HepG2 (cell line): ENCODE data around the gene ANAPC10. TPM values are rescaled to one million over a fixed set of nuclear protein-coding genes. Genes with fewer than 3 reads are reported as not detected.

ENCODE experiments used
- ATAC-seq: fragments of 200-7000 bp; cut with Tn5 transposase; 3 replicates; pipeline ENCODE4 v1.9.1; 2020; ENCODE audit warnings: mild to moderate bottlenecking, moderate library complexity
- BruUV-seq: library from RNA; stranded (reverse); fragments of 400-500 nt; replicated peaks from 2 replicates; lab custom pipeline; 2021; lab: Mats Ljungman, UMichigan
- CTCF ChIA-PET: fragments of 300-600 bp; formaldehyde crosslinking; extraction: SDS; loops from one replicate; lab custom pipeline; 2021; ENCODE audit warnings: low total read pairs, inconsistent platforms, low intra/inter-chr PET ratio; lab: Yijun Ruan, JAX
- POLR2A ChIA-PET: fragments of 350-600 bp; sonication (Branson Sonifier 250); formaldehyde crosslinking; loops from one replicate; lab custom pipeline; 2020; ENCODE audit warnings: antibody characterized with exemption, inconsistent platforms; lab: Yijun Ruan, JAX
- DNase-seq: peaks from one replicate; pipeline ENCODE4 v3.0.0-alpha.2; 2015; ENCODE audit warnings: low spot score
- FAIRE-seq: peaks from 3 replicates; lab custom pipeline; 2011; peaks lifted over from hg19 to GRCh38; lab: Jason Lieb, UNC
- H2AFZ ChIP-seq: one replicate; pipeline ENCODE4 v1.6.1; 2011; ENCODE audit warnings: low read length, inconsistent platforms
- H3K27ac ChIP-seq: fragments of 300-600 bp; 3 replicates; pipeline ENCODE4 v1.8.0; 2011; ENCODE audit warnings: mixed run types, mild to moderate bottlenecking, mixed read lengths, low read length, inconsistent platforms; ENCODE audit not compliant: insufficient read depth; ENCODE audit errors: extremely low read length
- H3K27me3 ChIP-seq, 2 experiments: fragments of 200-600 bp in 1 of 2; 2 replicates in 1 of 2; 3 replicates in 1 of 2; pipeline versions ENCODE4 v1.6.0 to v1.8.0; 2011; ENCODE audit warnings: low read length in 2 of 2, mild to moderate bottlenecking in 2 of 2, moderate library complexity in 2 of 2, inconsistent platforms in 1 of 2; ENCODE audit not compliant: insufficient read depth in 2 of 2, control insufficient read depth in 1 of 2
- H3K36me3 ChIP-seq, 2 experiments: fragments of 200-600 bp in 1 of 2; replicated peaks in 1 of 2; 2 replicates in 1 of 2; 3 replicates in 1 of 2; pipeline versions ENCODE4 v1.5.1 to v1.8.0; 2011; ENCODE audit warnings: low read length in 2 of 2, inconsistent platforms in 1 of 2; ENCODE audit not compliant: insufficient read depth in 2 of 2, control insufficient read depth in 1 of 2
- H3K4me1 ChIP-seq: 2 replicates; pipeline ENCODE4 v1.5.1; 2012; ENCODE audit warnings: low read length, inconsistent platforms; ENCODE audit not compliant: insufficient read depth
- H3K4me2 ChIP-seq: 2 replicates; pipeline ENCODE4 v1.6.0; 2011; ENCODE audit warnings: low read depth, low read length, inconsistent platforms
- H3K4me3 ChIP-seq, 3 experiments: fragments of 200-600 bp in 1 of 3; sonication (generic), shearing (Covaris generic) in 1 of 3; replicated peaks in 1 of 3; 2 replicates each; pipeline ENCODE4 v1.5.1; 2011 to 2016; ENCODE audit warnings: low read length in 3 of 3, inconsistent platforms in 2 of 3, low read depth in 2 of 3, mild to moderate bottlenecking in 2 of 3, control low read depth in 1 of 3, mixed read lengths in 1 of 3; ENCODE audit not compliant: insufficient read depth in 1 of 3
- H3K79me2 ChIP-seq: one replicate; pipeline ENCODE4 v1.6.1; 2011; ENCODE audit warnings: low read length, inconsistent platforms; ENCODE audit not compliant: insufficient read depth
- H3K9ac ChIP-seq: 2 replicates; pipeline ENCODE4 v1.6.0; 2011; ENCODE audit warnings: mild to moderate bottlenecking, low read depth, low read length, inconsistent platforms; ENCODE audit not compliant: insufficient read depth
- H3K9me3 ChIP-seq: 2 replicates; pipeline ENCODE4 v1.5.1; 2012; ENCODE audit warnings: mild to moderate bottlenecking, low read length
- H4K20me1 ChIP-seq: 2 replicates; pipeline ENCODE4 v1.6.0; 2011; ENCODE audit warnings: inconsistent platforms, mild to moderate bottlenecking, low read length, moderate library complexity; ENCODE audit not compliant: insufficient read depth
- MAZ ChIP-seq, 2 experiments: sonication (generic) in 1 of 2; formaldehyde crosslinking in 1 of 2; IDR thresholded peaks; 2 replicates each; pipeline versions ENCODE4 v1.5.0 to v1.6.1; 2012 to 2020; ENCODE audit warnings: low read depth in 2 of 2, mild to moderate bottlenecking in 2 of 2, borderline replicate concordance in 1 of 2, improper control_type of control experiment in 1 of 2, low read length in 1 of 2, missing genetic modification reagents in 1 of 2, moderate library complexity in 1 of 2
- NFKBIZ ChIP-seq: IDR thresholded peaks from 2 replicates; pipeline ENCODE4 v1.6.1; 2018; ENCODE audit warnings: missing genetic modification reagents, missing compliant biosample characterization
- PCBP2 ChIP-seq: fragments of 200-400 bp; formaldehyde crosslinking; optimal IDR thresholded peaks from 2 replicates; pipeline ENCODE3; 2018; ENCODE audit warnings: low read length, low read depth; ENCODE audit not compliant: poor library complexity, severe bottlenecking
- ZNF224 ChIP-seq: sonication (generic); formaldehyde crosslinking; IDR thresholded peaks from 2 replicates; pipeline ENCODE4 v1.5.0; 2020; ENCODE audit warnings: mild to moderate bottlenecking, missing genetic modification reagents
- ZNF589 ChIP-seq: sonication (generic); formaldehyde crosslinking; conservative IDR thresholded peaks from 2 replicates; pipeline ENCODE4 v1.8.0; 2022; ENCODE audit warnings: mild to moderate bottlenecking, moderate library complexity, missing genetic modification reagents
- ZNF709 ChIP-seq: sonication (generic); formaldehyde crosslinking; IDR thresholded peaks from 2 replicates; pipeline ENCODE4 v1.5.0; 2020; ENCODE audit warnings: mild to moderate bottlenecking, missing genetic modification reagents
- ZSCAN12 ChIP-seq: sonication (generic); formaldehyde crosslinking; IDR thresholded peaks from 2 replicates; pipeline ENCODE4 v1.9.0; 2021; ENCODE audit warnings: mild to moderate bottlenecking, missing genetic modification reagents
- WGBS: methylation state at CpG from one replicate; pipeline ENCODE4 v1.1.6; 2017; ENCODE audit warnings: low lambda C conversion rate; 5-methylcytosine and 5-hydroxymethylcytosine counted together
- in situ Hi-C: cut with HindIII; loops from 2 replicates; pipeline ENCODE4 v1.10.0; 2017; ENCODE audit warnings: low pct_unique_long_range_greater_than_20kb; ENCODE audit not compliant: extremely low pct_ligation_motif_present
- intact Hi-C: fragments of 100-400 bp; cut with micrococcal nuclease; formaldehyde crosslinking; loops from one replicate; pipeline ENCODE4 v1.10.0; 2022; ENCODE audit not compliant: unreplicated experiment
- polyA plus RNA-seq, 8 experiments: library from polyadenylated mRNA; depleted of rRNA in 3 of 8; stranded (reverse) in 7 of 8; unstranded in 1 of 8; fragments of >200 nt; fragmentation: Illumina TruSeq in 4 of 8; extraction: Trizol in 4 of 8; gene quantifications; 2 replicates each; pipeline versions ENCODE4 v1.2.1 to v1.2.3, GENCODE V29; 2011 to 2016; ENCODE audit warnings: low read depth in 4 of 8, missing spikeins in 1 of 8, mixed read lengths in 1 of 8; ENCODE audit not compliant: insufficient read depth in 1 of 8
- total RNA-seq, 5 experiments: library from RNA; depleted of rRNA; stranded (reverse); fragments of >200 nt; fragmentation: Illumina TruSeq; extraction: Trizol; gene quantifications; 2 replicates each; pipeline ENCODE4 v1.2.3, GENCODE V29; 2016; ENCODE audit warnings: low read depth in 1 of 5
- TF ChIP-seq, protein P1 (sequence below): sonication (generic); formaldehyde crosslinking; IDR thresholded peaks from 2 replicates; pipeline ENCODE4 v1.8.0; 2022; ENCODE audit warnings: low read depth, missing genetic modification reagents
- TF ChIP-seq, protein P2 (sequence below): sonication (generic); formaldehyde crosslinking; IDR thresholded peaks from 2 replicates; pipeline ENCODE4 v1.8.1; 2023; ENCODE audit warnings: mild to moderate bottlenecking, missing genetic modification reagents, borderline replicate concordance
- TF ChIP-seq, protein P3 (sequence below): sonication (generic); formaldehyde crosslinking; IDR thresholded peaks from 2 replicates; pipeline ENCODE4 v1.4.0; 2020; ENCODE audit warnings: missing genetic modification reagents
- TF ChIP-seq, protein P4 (sequence below): IDR thresholded peaks from 2 replicates; pipeline ENCODE4 v1.6.1; 2012; ENCODE audit warnings: inconsistent platforms
- TF ChIP-seq, protein P5 (sequence below): sonication (generic); formaldehyde crosslinking; IDR thresholded peaks from 2 replicates; pipeline ENCODE4 v1.9.0; 2021; ENCODE audit warnings: missing genetic modification reagents, mild to moderate bottlenecking, borderline replicate concordance

The ANAPC10 gene
- total and polyA plus RNA-seq, 2 of the 13 experiments (the other 11 are each of a cell fraction or from before 2014, with no cell fraction given): 21.9 to 32.7 TPM

DNA sequence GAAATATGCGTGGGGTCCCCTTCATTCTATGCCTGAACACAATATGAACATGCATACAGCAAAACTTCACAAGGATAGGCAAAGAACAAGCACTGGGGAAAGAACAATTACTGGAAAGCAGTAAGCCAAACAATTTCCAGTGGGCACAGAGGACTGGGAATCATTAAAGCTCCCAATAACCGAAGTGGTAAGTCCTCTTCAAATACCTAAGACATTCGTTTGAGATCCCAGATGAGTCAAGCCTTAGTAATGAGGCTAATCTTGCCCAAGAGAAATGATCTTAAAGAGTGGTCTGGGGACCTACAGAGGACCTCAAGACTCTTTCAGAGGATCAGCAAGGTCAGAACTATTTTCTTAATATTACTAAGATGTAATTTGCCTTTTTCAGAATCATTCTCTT, 28.6 kb downstream of the ANAPC10 start:
- POLR2A ChIA-PET: no interaction called here
- ATAC-seq (no peak), FAIRE-seq (no peak), DNase-seq (no peak)
- Histone ChIP-seq H3K9me3 (no peaks in the 10 kb centered on the region), H4K20me1 (no peaks in the 10 kb centered on the region; the same call in 1 of the 2 replicates), H2AFZ (no peak overlapping the region), H3K36me3 (peaks cover 0 to 8% of the 10 kb centered on the region in 2 experiments; a peak in 1 of 5 replicates), H3K27me3 (no peaks in the 10 kb centered on the region), H3K4me1 (peaks cover 9% of the 10 kb centered on the region; the same call in 1 of the 2 replicates), H3K9ac (no peak overlapping the region), H3K79me2 (no peaks in the 10 kb centered on the region), H3K27ac (no peak overlapping the region), H3K4me3 (no peak overlapping the region), H3K4me2 (no peak overlapping the region)
- no peak for TF ChIP-seq ZNF589
- CTCF ChIA-PET: no interaction called here
- no TSS peak for BruUV-seq
- intact Hi-C loops (no loop called here), in situ Hi-C loops (loop anchor here (10.0 kb wide), 1 partner anchor 895 kb away; no protein-coding TSS in a partner anchor)
- 96% methylated on average over 3 of the region's 3 CpGs for WGBS

DNA sequence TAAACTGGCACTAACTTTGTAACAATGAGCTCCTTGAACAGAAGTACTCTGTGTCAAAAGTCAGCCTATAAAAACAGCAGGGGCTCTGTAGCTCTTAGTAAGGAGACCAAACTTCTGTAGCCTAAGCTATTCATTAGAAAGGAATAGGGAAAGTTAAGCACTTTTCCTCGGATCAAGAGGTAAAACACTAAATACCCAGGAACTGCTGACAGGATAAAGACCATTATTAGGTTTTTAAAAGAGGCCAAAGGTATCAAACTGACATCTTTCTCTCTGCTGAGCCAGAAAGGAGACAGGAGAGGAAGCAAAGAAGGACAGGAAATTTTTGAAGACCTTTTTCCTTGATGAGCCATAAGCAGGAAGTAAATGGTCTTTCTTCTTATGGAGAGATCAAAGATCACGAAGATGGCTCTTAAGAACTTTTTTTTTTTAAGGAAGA, 31.9 kb downstream of the ANAPC10 start:
- Histone ChIP-seq H3K9ac (no peak overlapping the region), H2AFZ (no peak overlapping the region), H3K27me3 (no peaks in the 10 kb centered on the region), H4K20me1 (no peaks in the 10 kb centered on the region; the same call in 1 of the 2 replicates), H3K27ac (no peak overlapping the region), H3K4me1 (peaks cover 9% of the 10 kb centered on the region; the same call in 1 of the 2 replicates), H3K9me3 (no peaks in the 10 kb centered on the region), H3K79me2 (no peaks in the 10 kb centered on the region), H3K4me3 (no peak overlapping the region), H3K36me3 (peaks cover 0 to 8% of the 10 kb centered on the region in 2 experiments; a peak in 2 of 5 replicates), H3K4me2 (no peak overlapping the region)
- in situ Hi-C loops: loop anchor here (10.0 kb wide), 1 partner anchor 891 kb away; no protein-coding TSS in a partner anchor
- ChIA-PET CTCF (no interaction called here), POLR2A (no interaction called here)
- FAIRE-seq (no peak), ATAC-seq (no peak), DNase-seq (no peak)
- WGBS: 85% methylated on average over 2 of the region's 2 CpGs
- intact Hi-C loops: no loop called here
- BruUV-seq: no TSS peak
- TF ChIP-seq ZSCAN12 (CRISPR knock-in tag) (no peak), PCBP2 (no peak), NFKBIZ (CRISPR knock-in tag) (no peak), ZNF224 (CRISPR knock-in tag) (no peak), ZNF709 (no peak), MAZ (IDR thresholded peaks at IDR 0.05; ENCODE audit: borderline replicate concordance, low read depth, low read length) (no peak), MAZ (CRISPR knock-in tag; IDR thresholded peaks at IDR 0.05; ENCODE audit: low read depth) (no peak)
- TF ChIP-seq, protein P1, sequence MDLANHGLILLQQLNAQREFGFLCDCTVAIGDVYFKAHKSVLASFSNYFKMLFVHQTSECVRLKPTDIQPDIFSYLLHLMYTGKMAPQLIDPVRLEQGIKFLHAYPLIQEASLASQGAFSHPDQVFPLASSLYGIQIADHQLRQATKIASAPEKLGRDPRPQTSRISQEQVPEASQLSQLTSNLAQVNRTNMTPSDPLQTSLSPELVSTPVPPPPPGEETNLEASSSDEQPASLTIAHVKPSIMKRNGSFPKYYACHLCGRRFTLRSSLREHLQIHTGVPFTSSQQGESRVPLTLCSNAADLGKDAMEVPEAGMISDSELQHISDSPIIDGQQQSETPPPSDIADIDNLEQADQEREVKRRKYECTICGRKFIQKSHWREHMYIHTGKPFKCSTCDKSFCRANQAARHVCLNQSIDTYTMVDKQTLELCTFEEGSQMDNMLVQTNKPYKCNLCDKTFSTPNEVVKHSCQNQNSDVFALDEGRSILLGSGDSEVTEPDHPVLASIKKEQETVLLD (CRISPR knock-in tag): no peak
- TF ChIP-seq, protein P2, sequence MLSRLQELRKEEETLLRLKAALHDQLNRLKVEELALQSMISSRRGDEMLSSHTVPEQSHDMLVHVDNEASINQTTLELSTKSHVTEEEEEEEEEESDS (CRISPR knock-in tag): no peak
- TF ChIP-seq, protein P3, sequence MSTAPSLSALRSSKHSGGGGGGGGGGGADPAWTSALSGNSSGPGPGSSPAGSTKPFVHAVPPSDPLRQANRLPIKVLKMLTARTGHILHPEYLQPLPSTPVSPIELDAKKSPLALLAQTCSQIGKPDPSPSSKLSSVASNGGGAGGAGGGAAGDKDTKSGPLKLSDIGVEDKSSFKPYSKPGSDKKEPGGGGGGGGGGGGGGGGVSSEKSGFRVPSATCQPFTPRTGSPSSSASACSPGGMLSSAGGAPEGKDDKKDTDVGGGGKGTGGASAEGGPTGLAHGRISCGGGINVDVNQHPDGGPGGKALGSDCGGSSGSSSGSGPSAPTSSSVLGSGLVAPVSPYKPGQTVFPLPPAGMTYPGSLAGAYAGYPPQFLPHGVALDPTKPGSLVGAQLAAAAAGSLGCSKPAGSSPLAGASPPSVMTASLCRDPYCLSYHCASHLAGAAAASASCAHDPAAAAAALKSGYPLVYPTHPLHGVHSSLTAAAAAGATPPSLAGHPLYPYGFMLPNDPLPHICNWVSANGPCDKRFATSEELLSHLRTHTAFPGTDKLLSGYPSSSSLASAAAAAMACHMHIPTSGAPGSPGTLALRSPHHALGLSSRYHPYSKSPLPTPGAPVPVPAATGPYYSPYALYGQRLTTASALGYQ: no peak
- TF ChIP-seq, protein P4, sequence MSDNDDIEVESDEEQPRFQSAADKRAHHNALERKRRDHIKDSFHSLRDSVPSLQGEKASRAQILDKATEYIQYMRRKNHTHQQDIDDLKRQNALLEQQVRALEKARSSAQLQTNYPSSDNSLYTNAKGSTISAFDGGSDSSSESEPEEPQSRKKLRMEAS: no peak
- TF ChIP-seq, protein P5, sequence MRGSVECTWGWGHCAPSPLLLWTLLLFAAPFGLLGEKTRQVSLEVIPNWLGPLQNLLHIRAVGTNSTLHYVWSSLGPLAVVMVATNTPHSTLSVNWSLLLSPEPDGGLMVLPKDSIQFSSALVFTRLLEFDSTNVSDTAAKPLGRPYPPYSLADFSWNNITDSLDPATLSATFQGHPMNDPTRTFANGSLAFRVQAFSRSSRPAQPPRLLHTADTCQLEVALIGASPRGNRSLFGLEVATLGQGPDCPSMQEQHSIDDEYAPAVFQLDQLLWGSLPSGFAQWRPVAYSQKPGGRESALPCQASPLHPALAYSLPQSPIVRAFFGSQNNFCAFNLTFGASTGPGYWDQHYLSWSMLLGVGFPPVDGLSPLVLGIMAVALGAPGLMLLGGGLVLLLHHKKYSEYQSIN (CRISPR knock-in tag): no peak
